Gastrocnemius medialis (tissue), 4 donors: ENCODE data around the gene NETO1. TPM values are rescaled to one million over a fixed set of nuclear protein-coding genes. Genes with fewer than 3 reads are reported as not detected.

Experiments
- ATAC-seq, 2 donors: fragments of 150-250 bp; one replicate each; pipeline ENCODE4 v1.9.1; 2016
- DNase-seq, 2 donors: peaks; one replicate each; pipeline ENCODE4 v3.0.0-alpha.2; 2019
- H3K27ac ChIP-seq, 4 donors: fragments of 200-600 bp; sonication (generic); 1 replicate in 1 of 4; 2 replicates in 3 of 4; pipeline ENCODE4 v1.5.1; 2016 to 2018; ENCODE audit warnings: mild to moderate bottlenecking in 2 of 4, moderate library complexity in 1 of 4
- H3K27me3 ChIP-seq, 3 donors: fragments of 200-600 bp; sonication (generic) in 2 of 3; 1 replicate in 1 of 3; 2 replicates in 2 of 3; pipeline versions ENCODE4 v1.5.1 to v1.6.0; 2016 to 2019; ENCODE audit warnings: mild to moderate bottlenecking in 1 of 3, moderate library complexity in 1 of 3
- H3K36me3 ChIP-seq, 2 donors: fragments of 200-600 bp; sonication (generic) in 1 of 2; one replicate each; pipeline ENCODE4 v1.5.1; 2017 to 2018
- H3K4me1 ChIP-seq, 2 donors: fragments of 200-600 bp; sonication (generic) in 1 of 2; one replicate each; pipeline ENCODE4 v1.5.1; 2016 to 2017; ENCODE audit warnings: mild to moderate bottlenecking in 2 of 2
- H3K4me3 ChIP-seq, 4 donors: fragments of 200-600 bp; sonication (generic) in 3 of 4; 1 replicate in 1 of 4; 2 replicates in 3 of 4; pipeline ENCODE4 v1.5.1; 2016 to 2019; ENCODE audit warnings: mild to moderate bottlenecking in 2 of 4
- H3K9me3 ChIP-seq, 3 donors: fragments of 200-600 bp; sonication (generic) in 2 of 3; 1 replicate in 1 of 3; 2 replicates in 2 of 3; pipeline ENCODE4 v1.5.1; 2016 to 2019
- POLR2A ChIP-seq, 2 donors: fragments of 450-650 bp; IDR thresholded peaks; one replicate each; pipeline ENCODE4 v1.6.1; 2017; ENCODE audit warnings: antibody characterized with exemption in 2 of 2, mild to moderate bottlenecking in 2 of 2, moderate library complexity in 2 of 2
- in situ Hi-C, 4 donors: fragments of 200-750 bp; cut with MboI; loops; one replicate each; pipeline versions ENCODE4 v1.15.0 to v1.8.0; 2017; ENCODE audit warnings: low sequenced_read_pairs in 4 of 4
- intact Hi-C: fragments of 100-400 bp; cut with DNase I; formaldehyde crosslinking; loops from one replicate; pipeline ENCODE4 v1.15.1; 2023; ENCODE audit warnings: low total_unique reads
- total RNA-seq, 4 donors: library from RNA; depleted of rRNA; stranded (reverse); fragments of >200 nt; gene quantifications; one replicate each; pipeline versions ENCODE4 v1.1.0 to v1.2.3, GENCODE V29; 2016
- TF ChIP-seq, protein P1 (sequence below), 5 experiments: fragments of 450-650 bp in 3 of 5; fragments of 200-600 bp in 2 of 5; sonication (generic) in 2 of 5; IDR thresholded peaks in 4 of 5; conservative IDR thresholded peaks in 1 of 5; 1 replicate in 4 of 5; 2 replicates in 1 of 5; pipeline ENCODE4 v1.5.1; 2016 to 2019; ENCODE audit warnings: antibody characterized with exemption in 5 of 5, mild to moderate bottlenecking in 3 of 5, moderate library complexity in 3 of 5

Gene NETO1
- total RNA-seq, 4 donors from 2014 or later, result not detected

DNA sequence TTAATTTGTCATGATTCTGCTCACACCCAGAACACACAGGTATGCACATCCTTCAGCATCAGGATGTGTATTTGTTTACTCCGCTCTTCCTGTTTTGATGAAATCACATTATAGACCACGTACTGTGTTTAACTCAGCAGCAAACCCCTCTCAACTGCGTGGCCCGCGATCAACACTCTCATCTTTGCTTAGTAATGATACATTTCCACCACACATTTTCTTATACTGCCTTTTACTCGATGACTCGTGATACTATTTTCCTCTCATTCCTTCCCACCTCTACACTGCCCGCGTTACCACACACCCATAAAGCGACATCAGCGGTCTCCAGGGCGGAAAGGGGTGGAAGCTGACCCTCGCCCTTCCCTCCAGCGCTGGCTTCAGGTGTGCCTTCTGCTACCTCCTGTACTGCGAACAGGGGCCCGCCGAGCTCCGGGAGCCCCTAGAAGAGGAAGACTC lies 1.3 kb downstream of the NETO1 start:
- ATAC-seq (no peak), DNase-seq (no peak)
- Histone ChIP-seq H3K4me1 (no peaks in the 10 kb centered on the region), H3K36me3 (no peaks in the 10 kb centered on the region), H3K27me3 (peaks cover 7 to 34% (median 21%) of the 10 kb centered on the region in 3 donors), H3K4me3 (no peak overlapping the region), H3K9me3 (no peaks in the 10 kb centered on the region), H3K27ac (no peak overlapping the region)
- TF ChIP-seq POLR2A (IDR thresholded peaks at IDR 0.05), result no peak
- TF ChIP-seq, protein P1, sequence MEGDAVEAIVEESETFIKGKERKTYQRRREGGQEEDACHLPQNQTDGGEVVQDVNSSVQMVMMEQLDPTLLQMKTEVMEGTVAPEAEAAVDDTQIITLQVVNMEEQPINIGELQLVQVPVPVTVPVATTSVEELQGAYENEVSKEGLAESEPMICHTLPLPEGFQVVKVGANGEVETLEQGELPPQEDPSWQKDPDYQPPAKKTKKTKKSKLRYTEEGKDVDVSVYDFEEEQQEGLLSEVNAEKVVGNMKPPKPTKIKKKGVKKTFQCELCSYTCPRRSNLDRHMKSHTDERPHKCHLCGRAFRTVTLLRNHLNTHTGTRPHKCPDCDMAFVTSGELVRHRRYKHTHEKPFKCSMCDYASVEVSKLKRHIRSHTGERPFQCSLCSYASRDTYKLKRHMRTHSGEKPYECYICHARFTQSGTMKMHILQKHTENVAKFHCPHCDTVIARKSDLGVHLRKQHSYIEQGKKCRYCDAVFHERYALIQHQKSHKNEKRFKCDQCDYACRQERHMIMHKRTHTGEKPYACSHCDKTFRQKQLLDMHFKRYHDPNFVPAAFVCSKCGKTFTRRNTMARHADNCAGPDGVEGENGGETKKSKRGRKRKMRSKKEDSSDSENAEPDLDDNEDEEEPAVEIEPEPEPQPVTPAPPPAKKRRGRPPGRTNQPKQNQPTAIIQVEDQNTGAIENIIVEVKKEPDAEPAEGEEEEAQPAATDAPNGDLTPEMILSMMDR (IDR thresholded peaks at IDR 0.05 in 4 of 5, conservative IDR thresholded peaks at IDR 0.05 in 1 of 5), result no peak
- in situ Hi-C loops (no loop called here), intact Hi-C loops (no loop called here)

DNA sequence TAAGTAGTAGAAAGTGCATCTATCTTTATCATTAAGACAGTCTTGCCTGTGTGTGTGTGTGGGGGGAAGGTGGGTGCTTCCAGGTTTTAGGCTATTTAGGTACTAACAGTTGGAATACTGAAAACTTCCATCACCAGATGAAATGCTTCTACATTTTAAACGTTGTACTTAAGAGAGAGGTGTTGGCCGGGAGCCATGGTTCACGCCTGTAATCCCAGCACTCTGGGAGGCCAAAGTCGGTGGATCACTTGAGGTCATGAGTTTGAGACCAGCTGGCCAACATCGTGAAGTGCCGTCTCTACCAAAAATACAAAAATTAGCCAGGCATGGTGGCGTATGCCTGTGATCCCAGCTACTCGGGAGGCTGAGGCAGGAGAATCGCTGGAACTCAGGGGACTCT lies 4.0 kb downstream of the NETO1 start:
- intact Hi-C loops, result no loop called here
- no peak for ATAC-seq
- H3K9me3 ChIP-seq, result no peaks in the 10 kb centered on the region
- no peaks in the 10 kb centered on the region for H3K36me3 ChIP-seq
- H3K4me1 ChIP-seq, result no peaks in the 10 kb centered on the region
- H3K4me3 ChIP-seq, result no peak overlapping the region
- no peak overlapping the region for H3K27ac ChIP-seq
- in situ Hi-C loops, result no loop called here
- H3K27me3 ChIP-seq, result peaks cover 7 to 27% (median 18%) of the 10 kb centered on the region in 3 donors
- TF ChIP-seq, protein P1 (IDR thresholded peaks at IDR 0.05 in 4 of 5, conservative IDR thresholded peaks at IDR 0.05 in 1 of 5), result no peak
- no peak for DNase-seq

DNA sequence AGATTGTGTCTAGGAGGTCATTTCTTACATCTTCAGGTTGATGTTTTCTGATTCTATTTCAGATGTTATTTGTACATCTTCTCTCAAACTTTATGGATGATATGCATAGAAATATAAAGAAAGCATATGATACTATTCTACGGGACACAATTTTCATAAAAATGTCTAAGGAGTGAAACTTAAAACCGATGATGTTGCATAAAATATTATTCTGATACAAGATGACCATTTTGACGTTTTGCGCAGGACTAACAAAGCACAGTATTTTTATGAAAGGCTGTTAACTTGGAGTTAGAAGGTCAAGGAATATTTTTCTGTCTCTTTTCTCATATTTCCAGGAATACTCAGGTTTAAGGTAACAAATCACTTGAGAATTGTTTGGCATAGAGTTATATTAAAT lies 8.7 kb downstream of the NETO1 start:
- Histone ChIP-seq H3K36me3 (no peaks in the 10 kb centered on the region), H3K9me3 (no peaks in the 10 kb centered on the region), H3K4me1 (no peaks in the 10 kb centered on the region), H3K27me3 (no peaks in the 10 kb centered on the region), H3K27ac (no peak overlapping the region), H3K4me3 (no peak overlapping the region)
- in situ Hi-C loops, result no loop called here
- no peak for DNase-seq
- TF ChIP-seq, protein P1 (IDR thresholded peaks at IDR 0.05 in 4 of 5, conservative IDR thresholded peaks at IDR 0.05 in 1 of 5), result no peak
- no peak for TF ChIP-seq POLR2A (IDR thresholded peaks at IDR 0.05)
- intact Hi-C loops, result no loop called here
- ATAC-seq, result no peak

DNA sequence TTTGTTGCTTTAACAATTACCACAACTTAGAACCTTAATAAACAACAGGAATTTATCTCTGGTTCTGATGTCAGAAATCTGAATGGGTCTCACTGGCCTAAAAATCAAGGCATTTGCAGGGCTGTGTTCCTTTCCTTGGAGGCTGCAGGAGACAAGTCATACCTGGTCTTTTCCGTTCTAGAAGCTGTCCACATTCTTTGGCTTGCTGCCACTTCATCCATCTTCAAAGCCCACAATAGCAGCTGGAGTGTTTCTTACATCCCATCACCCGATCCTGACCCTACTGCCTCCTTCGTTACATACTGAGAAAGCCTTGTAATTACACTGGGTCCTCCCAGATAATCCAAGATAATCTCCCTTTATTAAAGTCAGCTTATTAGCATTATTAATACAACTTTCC lies 18.1 kb downstream of the NETO1 start:
- DNase-seq (no peak), ATAC-seq (no peak)
- H3K9me3 ChIP-seq, result no peaks in the 10 kb centered on the region
- intact Hi-C loops, result no loop called here
- H3K36me3 ChIP-seq, result no peaks in the 10 kb centered on the region
- no peaks in the 10 kb centered on the region for H3K27me3 ChIP-seq
- TF ChIP-seq, protein P1 (IDR thresholded peaks at IDR 0.05 in 4 of 5, conservative IDR thresholded peaks at IDR 0.05 in 1 of 5), result no peak
- no peak for TF ChIP-seq POLR2A (IDR thresholded peaks at IDR 0.05)
- H3K4me3 ChIP-seq, result no peak overlapping the region
- no peaks in the 10 kb centered on the region for H3K4me1 ChIP-seq
- in situ Hi-C loops, result no loop called here
- H3K27ac ChIP-seq, result no peak overlapping the region
